K562 (cell line): ENCODE results near the gene CHRNB4.

Source experiments
- CHCHD3 ChIP-seq: fragments of 250-450 bp; sonication (Bioruptor Pico); IDR thresholded peaks from 2 replicates; pipeline ENCODE4 v2.1.2; 2022; ENCODE audit warnings: mild to moderate bottlenecking
- POLR2A ChIP-seq: fragments of 450-650 bp; conservative IDR thresholded peaks from 2 replicates; pipeline ENCODE4 v1.6.1; 2016
- REST ChIP-seq, 2 experiments: fragments of 450-650 bp; formaldehyde crosslinking in 1 of 2; IDR thresholded peaks; 2 replicates each; pipeline versions ENCODE4 v1.4.0 to v1.6.1; 2014 to 2020; ENCODE audit warnings: mild to moderate bottlenecking in 2 of 2, borderline replicate concordance in 1 of 2, low read depth in 1 of 2
- RFX1 ChIP-seq: fragments of 450-650 bp; IDR thresholded peaks from 2 replicates; pipeline ENCODE4 v1.6.1; 2016; ENCODE audit warnings: mild to moderate bottlenecking, moderate library complexity
- ZFP36 ChIP-seq: fragments of 150-350 bp; IDR thresholded peaks from 2 replicates; pipeline ENCODE4 v1.6.1; 2018; ENCODE audit warnings: low read length, low read depth; ENCODE audit not compliant: partially characterized antibody
- ZFX ChIP-seq: sonication (generic); formaldehyde crosslinking; IDR thresholded peaks from 2 replicates; pipeline ENCODE4 v1.8.0; 2022; ENCODE audit warnings: mild to moderate bottlenecking, missing genetic modification reagents, moderate library complexity
- TF ChIP-seq, protein P1 (sequence below), 2 experiments: IDR thresholded peaks; 2 replicates each; pipeline ENCODE4 v1.6.1; 2011; ENCODE audit warnings: borderline replicate concordance in 1 of 2, control low read depth in 1 of 2, low read depth in 1 of 2, low read length in 1 of 2, mild to moderate bottlenecking in 1 of 2, mixed read lengths in 1 of 2, moderate library complexity in 1 of 2; ENCODE audit not compliant: insufficient read depth in 1 of 2, insufficient read length in 1 of 2, poor library complexity in 1 of 2, severe bottlenecking in 1 of 2; ENCODE audit errors: extremely low read depth in 1 of 2

- TF ChIP-seq ZFX (CRISPR knock-in tag) (no peak), RFX1 (no peak), REST (IDR thresholded peaks at IDR 0.05; ENCODE audit: borderline replicate concordance) (no peak), REST (CRISPR knock-in tag; IDR thresholded peaks at IDR 0.05; ENCODE audit: low read depth) (no peak), ZFP36 (no peak), POLR2A (no peak), CHCHD3 (CRISPR knock-in tag) (no peak)
- TF ChIP-seq, protein P1, sequence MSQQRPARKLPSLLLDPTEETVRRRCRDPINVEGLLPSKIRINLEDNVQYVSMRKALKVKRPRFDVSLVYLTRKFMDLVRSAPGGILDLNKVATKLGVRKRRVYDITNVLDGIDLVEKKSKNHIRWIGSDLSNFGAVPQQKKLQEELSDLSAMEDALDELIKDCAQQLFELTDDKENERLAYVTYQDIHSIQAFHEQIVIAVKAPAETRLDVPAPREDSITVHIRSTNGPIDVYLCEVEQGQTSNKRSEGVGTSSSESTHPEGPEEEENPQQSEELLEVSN (IDR thresholded peaks at IDR 0.05; ENCODE audit: borderline replicate concordance in 1 of 2, extremely low read depth in 1 of 2, insufficient read depth in 1 of 2, insufficient read length in 1 of 2, low read depth in 1 of 2, low read length in 1 of 2, poor library complexity in 1 of 2, severe bottlenecking in 1 of 2) = no peak
Measured at GRCh38 chr15:78689626-78690025, 48.6 kb upstream of the CHRNB4 start.
